ENCODE measurements around the gene DDT. TPM values are rescaled to one million over a fixed set of nuclear protein-coding genes. Genes with fewer than 3 reads are reported as not detected.
"Not testable (repeated sequence)": the region's sequence is repeated elsewhere in the genome, so short reads cannot be mapped to it uniquely, and the experiment has no call there.

The DDT gene
- total RNA-seq, 1 donor from 2014 or later, result 148 TPM

DNA sequence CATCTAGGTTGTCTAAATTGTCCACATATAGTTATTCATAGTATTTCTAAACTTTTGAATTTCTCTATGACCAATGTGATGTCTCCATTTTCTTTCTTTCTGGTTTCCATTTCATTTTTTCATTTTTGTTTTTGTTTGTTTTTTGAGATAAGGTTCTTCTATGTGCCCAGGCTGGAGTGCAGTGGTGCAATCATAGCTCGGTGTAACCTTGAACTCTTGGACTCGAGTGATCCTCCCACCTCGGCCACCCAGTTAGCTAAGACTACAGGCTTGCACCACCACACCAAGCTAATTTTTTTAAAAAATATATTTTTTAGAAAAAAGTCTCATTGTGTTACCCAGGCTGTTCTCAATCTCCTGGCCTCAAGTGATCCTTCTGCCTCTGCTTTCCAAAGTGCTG lies 22.9 kb upstream of the DDT start:
- intact Hi-C loops (cut with DNase I), result no loop called here
- no peak for DNase-seq
- no peak for ATAC-seq (ENCODE audit: poor library complexity)

- ATAC-seq (ENCODE audit: poor library complexity); intact Hi-C loops (cut with DNase I); DNase-seq: not testable (repeated sequence)
Measured at GRCh38 chr22:23993581-23994177, 19.4 kb upstream of the DDT start.

DNA sequence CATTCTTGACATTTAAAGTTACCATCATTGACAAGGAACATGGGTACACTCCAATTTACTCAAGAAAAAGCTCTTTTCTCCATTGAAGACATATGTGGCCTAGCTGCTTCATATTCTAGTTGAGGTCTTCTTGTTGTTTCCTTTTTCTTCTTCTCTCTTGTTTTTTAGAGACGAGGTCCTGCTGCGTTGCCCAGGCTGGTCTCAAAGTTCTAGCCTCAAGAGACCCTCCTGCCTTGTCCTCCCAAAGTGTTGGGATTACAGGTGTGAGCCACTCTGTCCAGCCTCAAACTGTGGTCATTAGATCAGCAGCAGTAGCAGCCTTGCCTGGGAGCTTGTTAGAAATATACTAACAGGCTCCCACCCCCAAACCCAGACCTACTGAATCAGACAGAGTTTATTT lies 18.8 kb upstream of the DDT start:
- ATAC-seq (ENCODE audit: poor library complexity); DNase-seq; intact Hi-C loops (cut with DNase I): not testable (repeated sequence)

- intact Hi-C loops (cut with DNase I); ATAC-seq (ENCODE audit: poor library complexity): not testable (repeated sequence)
Measured at GRCh38 chr22:23989583-23990244, 15.5 kb upstream of the DDT start.

GRCh38 chr22:23986538-23987178 lies 12.4 kb upstream of the DDT start:
- ATAC-seq (ENCODE audit: poor library complexity); DNase-seq; intact Hi-C loops (cut with DNase I): not testable (repeated sequence)

More at GRCh38 chr22:23989583-23990244, 15.5 kb upstream of the DDT start:
- DNase-seq, result not testable (repeated sequence)

DNA sequence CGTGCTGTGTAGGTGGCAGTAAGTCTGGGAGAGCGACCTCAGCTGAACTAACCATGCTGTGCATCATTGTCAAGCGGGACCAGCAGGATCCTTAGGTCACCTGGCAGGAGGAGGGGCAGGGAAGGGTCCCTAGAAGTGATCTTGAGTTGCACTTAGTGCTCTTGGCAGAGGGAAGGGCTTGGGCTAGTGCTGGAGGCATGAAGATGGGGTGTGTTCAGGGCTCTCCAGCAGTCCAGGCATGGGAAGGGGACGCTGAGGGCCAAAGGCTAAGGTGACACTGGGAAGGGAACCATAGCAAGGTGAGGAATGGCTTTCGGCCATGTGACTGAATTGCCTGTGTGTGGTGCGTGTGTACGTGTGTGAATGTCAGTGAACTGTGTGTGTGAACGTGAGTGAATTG lies 11.8 kb upstream of the DDT start:
- DNase-seq; ATAC-seq (ENCODE audit: poor library complexity); intact Hi-C loops (cut with DNase I): not testable (repeated sequence)

- intact Hi-C loops (cut with DNase I), result no loop called here
- DNase-seq (no peak), ATAC-seq (ENCODE audit: poor library complexity) (peak; percentile 38)
Measured at GRCh38 chr22:23984430-23984829, 10.2 kb upstream of the DDT start.

DNA sequence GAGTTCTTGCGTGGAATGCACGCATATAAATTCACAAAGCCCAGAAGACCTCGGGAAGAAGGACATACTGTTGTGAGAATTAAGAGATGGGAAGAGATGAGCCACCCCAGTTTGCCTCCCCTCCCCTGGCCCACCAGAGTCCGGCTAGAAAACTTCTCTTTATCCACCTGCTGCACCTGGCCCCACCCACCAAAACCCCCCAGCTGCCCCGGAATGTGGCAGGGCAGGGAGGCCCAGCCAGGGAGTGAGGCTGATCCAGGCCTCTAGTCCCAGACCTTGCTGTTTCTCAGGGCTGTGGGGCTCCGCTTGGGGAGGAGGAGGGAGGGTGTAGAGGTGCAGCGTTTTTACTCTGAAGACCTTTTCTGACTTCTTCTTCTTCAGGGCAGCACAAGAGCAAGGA lies 6.3 kb upstream of the DDT start:
- ATAC-seq (ENCODE audit: poor library complexity); intact Hi-C loops (cut with DNase I); DNase-seq: not testable (repeated sequence)

DNA sequence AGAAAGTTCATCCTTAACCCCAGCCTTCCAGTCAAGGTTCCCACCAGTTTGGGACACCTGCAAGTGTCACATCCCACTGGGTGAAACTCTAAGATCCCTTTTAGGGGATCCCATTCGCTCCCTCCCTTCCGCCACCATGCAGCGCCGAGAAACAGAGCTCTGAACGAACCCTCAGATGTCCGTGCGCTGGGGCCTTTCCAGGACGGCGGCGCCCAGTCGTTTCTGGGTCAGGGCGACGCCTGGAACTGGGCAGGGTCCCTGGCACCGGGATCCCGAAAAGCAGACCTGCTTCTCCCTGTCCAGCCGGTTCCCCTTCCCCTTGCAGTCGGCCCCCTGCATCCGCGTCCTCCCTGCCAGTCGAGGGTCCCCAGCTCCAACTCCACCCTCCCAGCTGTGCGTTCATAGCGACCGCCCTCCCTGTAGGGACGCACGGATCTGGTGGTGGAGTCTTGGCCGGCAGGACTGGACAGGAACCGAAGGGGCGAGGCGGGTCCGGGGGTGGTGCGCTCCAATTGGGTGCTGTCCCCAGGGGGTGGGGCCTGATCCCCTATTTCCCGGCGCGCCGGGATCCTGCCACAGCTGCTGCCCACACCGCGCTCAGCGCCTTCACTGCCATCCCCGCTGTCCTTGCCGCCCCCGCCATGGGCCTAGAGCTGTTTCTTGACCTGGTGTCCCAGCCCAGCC lies 5.5 kb upstream of the DDT start, which contains the start of gene GSTT2:
GSTT2 (plus strand) TSS at position 578 of the 684 bp plus-strand sequence.
- intact Hi-C loops (cut with DNase I); DNase-seq: not testable (repeated sequence)
- peak; percentile 90 for ATAC-seq (ENCODE audit: poor library complexity)

DNA sequence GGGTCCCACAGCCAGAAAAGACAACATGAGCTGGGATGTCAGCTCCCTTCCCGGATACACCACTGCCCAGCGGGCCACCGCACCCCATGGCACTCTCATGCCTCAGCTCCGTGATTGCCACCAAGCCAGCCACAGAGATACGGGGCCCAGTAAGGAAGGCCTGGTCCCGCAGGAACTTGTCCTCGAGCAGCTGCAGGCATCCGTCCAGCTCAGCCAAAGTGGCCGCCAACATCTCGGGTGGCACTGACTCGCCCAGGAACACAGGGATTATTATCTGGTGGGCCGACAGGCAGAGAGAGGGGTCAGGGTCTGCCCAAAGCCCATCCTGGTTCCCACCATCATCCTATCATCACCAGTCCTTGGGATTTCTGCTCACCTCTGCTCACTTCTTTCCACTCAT lies 3.1 kb upstream of the DDT start:
- intact Hi-C loops (cut with DNase I); DNase-seq; ATAC-seq (ENCODE audit: poor library complexity): not testable (repeated sequence)

GRCh38 chr22:23974836-23975352 lies 653 bp upstream of the DDT start:
- ATAC-seq (ENCODE audit: poor library complexity), result peak; percentile 44
- intact Hi-C loops (cut with DNase I); DNase-seq: not testable (repeated sequence)

DNA sequence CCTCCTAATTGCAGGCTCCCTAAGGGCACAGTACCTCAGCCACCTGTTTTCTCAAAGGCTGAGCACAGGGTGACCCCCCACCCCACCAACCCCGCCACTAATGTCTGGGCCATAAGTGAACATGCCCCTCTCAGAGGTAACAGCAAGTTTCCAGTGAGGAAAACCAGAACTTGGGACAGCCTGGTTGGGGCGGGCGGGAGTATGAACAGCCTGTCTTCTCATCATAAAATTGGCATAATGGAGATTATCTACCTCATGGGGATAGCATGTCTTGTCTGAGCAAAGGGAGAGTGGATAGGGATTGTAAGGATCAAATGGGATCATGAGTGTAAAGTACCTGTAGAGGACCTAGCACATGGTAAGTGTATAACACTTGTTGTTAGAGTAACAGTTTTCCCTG lies 2.3 kb downstream of the DDT start:
- intact Hi-C loops (cut with DNase I); ATAC-seq (ENCODE audit: poor library complexity); DNase-seq: not testable (repeated sequence)

DNA sequence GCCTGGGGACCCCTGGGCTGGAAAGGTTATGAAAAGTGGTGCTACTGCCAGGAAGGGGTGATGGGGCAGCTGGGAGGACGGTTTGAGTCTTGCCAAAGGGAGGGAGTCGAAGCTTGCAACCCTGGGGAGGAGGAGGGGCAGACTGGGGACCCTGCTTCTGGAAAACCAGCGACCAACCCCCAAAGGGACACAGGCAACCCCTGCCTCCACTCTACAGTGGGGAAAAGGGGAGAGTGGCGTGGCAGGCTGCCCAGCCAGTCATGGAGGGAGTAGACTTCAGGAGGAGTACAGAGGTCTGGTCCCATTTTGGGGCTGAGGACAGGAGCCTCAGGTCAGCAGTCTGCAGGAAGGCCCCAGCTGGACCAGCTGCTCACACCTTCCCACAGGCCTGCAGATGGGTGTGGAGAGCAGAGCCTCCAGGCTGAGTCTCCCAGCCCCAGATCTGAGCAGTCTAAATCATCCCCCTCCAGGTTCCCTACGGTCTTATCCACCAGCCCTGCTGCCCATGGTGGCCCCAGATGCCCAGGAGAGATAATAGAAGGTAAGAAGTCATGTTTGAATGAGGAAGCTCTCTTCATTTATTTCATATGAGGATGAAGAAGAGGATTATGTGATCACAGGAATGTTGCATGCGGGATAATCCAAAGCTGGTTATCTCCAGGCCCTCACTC lies 3.3 kb downstream of the DDT start:
- intact Hi-C loops (cut with DNase I), result no loop called here
- DNase-seq, result no peak
- ATAC-seq (ENCODE audit: poor library complexity), result no peak

- intact Hi-C loops (cut with DNase I), result no loop called here
- no peak for ATAC-seq (ENCODE audit: poor library complexity)
- no peak for DNase-seq
Measured at GRCh38 chr22:23970201-23970641, 4.0 kb downstream of the DDT start.

GRCh38 chr22:23969071-23969470 lies 5.2 kb downstream of the DDT start:
- no peak for ATAC-seq (ENCODE audit: poor library complexity)
- no peak for DNase-seq
- intact Hi-C loops (cut with DNase I), result no loop called here

GRCh38 chr22:23966568-23966967 lies 7.7 kb downstream of the DDT start, which contains the start of gene DDTL:
DDTL (plus strand) TSS chr22:23966888; CDS start chr22:23966915, 27 bp downstream.
- intact Hi-C loops (cut with DNase I); DNase-seq: not testable (repeated sequence)
- ATAC-seq (ENCODE audit: poor library complexity), result peak; percentile 95

GRCh38 chr22:23966094-23966493 lies 8.1 kb downstream of the DDT start:
- intact Hi-C loops (cut with DNase I); DNase-seq: not testable (repeated sequence)
- ATAC-seq (ENCODE audit: poor library complexity), result peak; percentile 41
